Measurements from ENCODE around the gene TOR1AIP2.
"Not testable (repeated sequence)": the region's sequence is repeated elsewhere in the genome, so short reads cannot be mapped to it uniquely, and the experiment has no call there.

The TOR1AIP2 gene

GRCh38 chr1:179873438-179873851, 4.2 kb downstream of the TOR1AIP2 start:
- no peak for DNase-seq

DNA sequence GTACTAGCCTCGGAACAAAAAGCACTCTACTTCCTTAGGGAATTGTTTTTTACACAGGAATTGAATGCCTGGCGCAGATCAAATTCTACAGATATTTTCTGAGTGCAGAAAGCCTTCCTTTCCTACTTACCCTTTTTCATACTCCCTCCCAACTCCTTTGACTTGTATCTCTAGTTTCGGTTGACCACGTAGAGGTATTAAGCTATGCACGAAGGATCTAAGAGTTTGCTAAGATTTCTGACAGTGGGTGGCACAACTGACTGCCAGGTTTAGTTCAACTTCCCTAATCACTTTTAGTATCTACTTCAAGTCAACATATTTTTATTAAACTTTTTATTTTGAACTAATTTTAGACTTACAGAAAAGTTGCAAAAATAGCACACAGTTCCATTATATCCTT, 5.0 kb downstream of the TOR1AIP2 start:
- DNase-seq, result no peak

GRCh38 chr1:179871940-179872339, 5.7 kb downstream of the TOR1AIP2 start:
- DNase-seq, result no peak

GRCh38 chr1:179870870-179871269, 6.7 kb downstream of the TOR1AIP2 start:
- peak; percentile 22 for DNase-seq

- DNase-seq, result peak; percentile 34
These were observed 9.9 kb downstream of the TOR1AIP2 start for GRCh38 chr1:179867493-179868330.

DNA sequence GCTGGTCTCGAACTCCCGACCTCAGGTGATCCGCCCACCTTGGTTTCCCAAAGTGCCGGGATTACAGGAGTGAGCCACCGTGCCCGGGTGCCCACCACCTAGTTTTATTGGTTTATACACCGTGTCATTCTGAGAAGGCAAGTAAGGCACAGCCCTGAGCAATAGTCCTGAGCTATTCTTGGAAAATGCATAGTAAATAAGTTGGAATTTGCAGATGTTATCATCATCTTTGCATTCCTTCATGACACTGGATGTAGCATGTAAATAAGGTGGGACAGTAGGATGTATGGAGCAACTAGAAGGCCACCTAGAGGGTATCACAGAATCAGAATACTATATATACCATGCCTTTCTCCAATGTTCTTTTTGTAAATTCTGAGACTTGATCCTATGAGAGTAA, 11.0 kb downstream of the TOR1AIP2 start:
- DNase-seq, result no peak

GRCh38 chr1:179865377-179865776, 12.2 kb downstream of the TOR1AIP2 start:
- no peak for DNase-seq

GRCh38 chr1:179860652-179861051, 17.0 kb downstream of the TOR1AIP2 start:
- DNase-seq, result no peak

DNA sequence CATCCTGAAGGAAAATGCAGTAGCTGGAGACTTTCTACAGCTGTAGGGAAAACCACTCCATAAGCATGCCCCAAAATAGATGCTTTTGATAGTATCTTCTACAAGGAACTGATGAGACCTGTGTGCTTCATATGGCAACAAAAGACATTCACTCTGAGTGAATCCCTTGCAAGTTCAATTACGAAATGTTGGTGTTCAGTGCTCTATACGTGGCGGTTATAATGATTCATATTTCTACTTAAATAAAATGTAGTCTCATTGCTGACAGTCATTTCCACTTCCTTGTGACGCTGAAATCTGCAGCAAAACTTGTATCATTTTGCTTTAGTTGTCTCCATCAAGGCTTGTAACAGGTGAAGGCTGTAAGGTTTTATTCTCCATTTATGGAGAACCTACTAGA, 20.6 kb downstream of the TOR1AIP2 start:
- DNase-seq, result no peak

DNA sequence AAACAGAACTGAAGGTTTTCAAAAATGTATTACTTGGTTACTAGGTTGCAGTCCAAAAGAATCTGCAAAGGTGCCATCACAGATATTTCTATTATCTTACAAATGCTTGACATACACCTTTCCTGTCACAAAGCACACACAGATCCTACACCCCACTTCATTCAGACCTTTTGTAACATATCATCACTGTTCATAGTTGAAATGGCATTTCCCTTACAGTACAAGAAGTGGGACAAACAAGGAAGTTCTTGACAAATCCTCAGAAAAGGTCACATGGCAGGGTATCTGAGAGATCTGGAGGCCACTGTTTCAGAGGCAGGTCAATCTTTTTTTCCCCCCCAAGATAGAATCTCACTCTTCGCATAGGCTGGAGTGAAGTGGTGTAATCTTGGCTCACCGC, 21.3 kb downstream of the TOR1AIP2 start:
- no peak for DNase-seq

- not testable (repeated sequence) for DNase-seq
These were observed 21.8 kb downstream of the TOR1AIP2 start for GRCh38 chr1:179855831-179856230.

DNA sequence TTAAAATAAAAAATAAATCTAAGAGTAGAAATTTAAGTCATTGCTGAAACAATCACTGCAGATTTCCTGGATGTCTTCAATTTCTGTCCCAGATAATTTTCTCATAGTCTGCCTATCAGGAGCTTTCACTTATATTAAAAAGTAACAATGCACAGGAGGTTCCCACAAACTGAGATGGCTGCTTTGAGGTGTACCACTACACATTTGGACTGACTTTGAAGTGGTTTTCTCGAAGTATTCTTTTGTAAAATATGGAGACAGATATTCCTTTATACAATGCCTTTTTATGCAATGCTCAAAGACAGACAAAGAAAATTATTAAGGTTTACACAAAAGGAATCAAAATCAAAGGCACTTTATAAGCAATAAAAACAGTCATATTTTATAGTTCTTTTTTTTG, 24.5 kb downstream of the TOR1AIP2 start:
- no peak for DNase-seq

GRCh38 chr1:179848233-179848632, 29.4 kb downstream of the TOR1AIP2 start:
- DNase-seq, result no peak

- no peak for DNase-seq
These were observed 37.5 kb downstream of the TOR1AIP2 start for GRCh38 chr1:179840107-179840506.

DNA sequence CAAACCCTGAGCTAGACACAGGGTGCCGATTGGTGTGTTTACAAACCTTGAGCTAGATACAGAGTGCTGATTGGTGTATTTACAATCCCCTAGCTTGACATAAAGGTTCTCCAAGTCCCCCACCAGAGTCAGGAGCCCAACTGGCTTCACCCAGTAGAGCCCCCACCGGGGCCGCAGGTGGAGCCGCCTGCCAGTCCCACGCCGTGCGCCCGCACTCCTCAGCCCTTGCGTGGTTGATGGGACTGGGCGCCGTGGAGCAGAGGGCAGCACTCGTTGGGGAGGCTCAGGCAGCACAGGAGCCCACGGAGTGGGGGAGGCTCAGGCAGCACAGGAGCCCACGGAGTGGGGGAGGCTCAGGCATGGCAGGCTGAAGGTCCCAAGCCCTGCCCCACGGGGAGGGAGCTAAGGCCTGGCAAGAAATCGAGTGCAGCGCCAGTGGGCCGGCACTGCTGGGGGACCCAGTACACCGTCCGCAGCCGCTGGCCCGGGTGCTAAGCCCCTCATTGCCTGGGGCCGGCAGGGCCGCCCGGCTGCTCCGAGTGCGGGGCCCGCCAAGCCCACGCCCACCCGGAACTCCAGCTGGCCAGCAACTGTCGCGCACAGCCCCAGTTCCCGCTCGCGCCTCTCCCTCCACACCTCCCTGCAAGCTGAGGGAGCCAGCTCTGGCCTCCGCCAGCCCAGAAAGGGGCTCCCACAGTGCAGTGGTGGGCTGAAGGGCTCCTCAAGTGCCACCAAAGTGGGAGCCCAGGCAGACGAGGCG, 40.7 kb downstream of the TOR1AIP2 start:
- DNase-seq, result not testable (repeated sequence)

GRCh38 chr1:179831852-179832699, 45.5 kb downstream of the TOR1AIP2 start:
- DNase-seq, result no peak

GRCh38 chr1:179831225-179831624, 46.4 kb downstream of the TOR1AIP2 start:
- no peak for DNase-seq

- no peak for DNase-seq
These were observed 49.0 kb downstream of the TOR1AIP2 start for GRCh38 chr1:179828554-179829110.

DNA sequence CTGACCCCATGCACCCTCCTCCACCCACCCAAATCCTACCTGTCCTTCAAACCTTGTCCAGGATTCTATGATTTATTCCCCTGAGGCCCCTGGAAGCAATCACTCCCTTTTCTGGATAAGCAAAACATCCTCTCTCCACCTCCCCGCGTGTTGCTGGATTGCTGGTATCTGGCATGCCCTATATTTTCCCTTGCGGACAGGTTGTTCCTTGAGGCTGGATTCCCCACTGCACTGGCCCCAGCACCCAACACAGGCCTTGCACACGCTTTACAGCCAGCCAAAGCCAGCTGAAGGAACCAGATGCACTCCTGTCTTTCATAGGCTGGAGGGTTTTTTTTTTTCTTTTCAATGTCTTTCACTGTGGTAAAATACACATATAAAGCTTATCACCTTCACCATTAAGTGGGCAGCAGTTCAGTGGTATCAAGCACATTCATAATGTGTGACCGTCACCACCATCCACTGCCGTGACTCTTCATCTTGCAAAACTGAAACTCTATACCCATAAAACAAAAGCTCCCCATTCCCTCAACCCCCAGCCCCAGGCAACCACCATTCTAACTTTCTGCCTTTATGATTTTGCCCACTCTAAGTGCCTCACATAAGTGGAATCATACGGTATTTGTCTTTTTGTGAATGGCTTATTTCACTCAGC, 50.9 kb downstream of the TOR1AIP2 start:
- DNase-seq, result no peak

GRCh38 chr1:179825798-179826460, 51.7 kb downstream of the TOR1AIP2 start:
- DNase-seq, result no peak

- DNase-seq, result no peak
These were observed 52.4 kb downstream of the TOR1AIP2 start for GRCh38 chr1:179825206-179825605.

DNA sequence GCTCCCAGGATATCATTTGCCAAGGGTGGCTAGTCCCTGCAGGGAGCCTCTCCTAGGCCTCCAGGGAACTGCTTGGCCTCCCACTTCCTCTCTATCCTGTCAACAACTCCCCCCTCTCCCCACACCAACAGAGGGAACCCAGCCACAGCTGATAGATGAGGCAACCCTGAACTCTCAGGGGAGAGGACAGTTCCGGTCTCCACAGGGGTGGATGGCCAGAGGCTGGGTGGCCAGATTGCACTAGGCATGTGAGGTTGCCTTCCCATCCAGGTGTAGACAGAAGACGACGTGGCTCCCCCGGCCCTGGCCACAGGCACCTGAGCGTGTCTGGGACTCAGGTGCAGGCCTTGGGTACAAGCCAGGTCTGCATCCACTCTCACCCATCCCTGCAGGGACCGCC, 53.3 kb downstream of the TOR1AIP2 start:
- DNase-seq, result no peak
